SK-MEL-5 (cell line): ENCODE results near the gene RAB43. TPM values are rescaled to one million over a fixed set of nuclear protein-coding genes. Genes with fewer than 3 reads are reported as not detected.
A peak's percentile ranks its signal among the peaks of the same experiment; 100 is the strongest.

Source experiments
- DNase-seq: peaks from one replicate; pipeline ENCODE4 v3.0.0-alpha.2; 2016; ENCODE audit warnings: low read depth, low spot score
- in situ Hi-C: cut with HindIII; loops from 2 replicates; pipeline ENCODE4 v1.10.0; 2016; ENCODE audit warnings: low sequenced_read_pairs, high pct_unique_total_duplicates, low pct_unique_long_range_greater_than_20kb
- total RNA-seq: library from RNA; depleted of rRNA; stranded (reverse); fragments of >200 nt; shearing (Covaris generic); gene quantifications from 2 replicates; pipeline ENCODE4 v1.2.3, GENCODE V29; 2014

Gene RAB43
- total RNA-seq, 1 experiment from 2014 or later, result 12.7 TPM

- in situ Hi-C loops, result no loop called here
- DNase-seq, result peak; percentile 21
These were observed 65.0 kb downstream of the RAB43 start for GRCh38 chr3:129056451-129057173.

- DNase-seq, result no peak
- in situ Hi-C loops, result no loop called here
These were observed 66.9 kb downstream of the RAB43 start for GRCh38 chr3:129054605-129055104.

GRCh38 chr3:129052675-129053074 is 68.9 kb downstream of the RAB43 start:
- in situ Hi-C loops, result no loop called here

GRCh38 chr3:129051871-129052340 is 69.7 kb downstream of the RAB43 start:
- no peak for DNase-seq
- in situ Hi-C loops, result no loop called here

More at GRCh38 chr3:129052675-129053074, 68.9 kb downstream of the RAB43 start:
- DNase-seq, result no peak

- no peak for DNase-seq
- in situ Hi-C loops, result no loop called here
These were observed 70.9 kb downstream of the RAB43 start for GRCh38 chr3:129050556-129051295.

- in situ Hi-C loops, result no loop called here
- DNase-seq, result no peak
These were observed 74.1 kb downstream of the RAB43 start for GRCh38 chr3:129047553-129047839.

GRCh38 chr3:129046732-129047552 is 74.7 kb downstream of the RAB43 start:
- no peak for DNase-seq

GRCh38 chr3:129046037-129046731 is 75.4 kb downstream of the RAB43 start:
- in situ Hi-C loops, result no loop called here
- DNase-seq, result no peak

More at GRCh38 chr3:129046732-129047552, 74.7 kb downstream of the RAB43 start:
- in situ Hi-C loops, result no loop called here

GRCh38 chr3:129045675-129046036 is 75.9 kb downstream of the RAB43 start:
- in situ Hi-C loops, result no loop called here
- DNase-seq, result no peak

GRCh38 chr3:129040579-129041300 is 80.9 kb downstream of the RAB43 start:
- in situ Hi-C loops, result no loop called here
- DNase-seq, result no peak

- DNase-seq, result no peak
- in situ Hi-C loops, result no loop called here
These were observed 81.6 kb downstream of the RAB43 start for GRCh38 chr3:129040039-129040336.

GRCh38 chr3:129039271-129040038 is 82.1 kb downstream of the RAB43 start:
- in situ Hi-C loops, result no loop called here
- no peak for DNase-seq

GRCh38 chr3:129038121-129038855 is 83.3 kb downstream of the RAB43 start:
- no peak for DNase-seq
- in situ Hi-C loops, result no loop called here
